Osteocyte (in vitro differentiated cells): Measurements from ENCODE around the gene ZFAND5. TPM values are rescaled to one million over a fixed set of nuclear protein-coding genes. Genes with fewer than 3 reads are reported as not detected.

Experiments used
- DNase-seq: peaks from one replicate; pipeline ENCODE4 v3.0.0; 2021; ENCODE audit warnings: mixed read lengths; ENCODE audit not compliant: unreplicated experiment; ENCODE audit errors: extremely low spot score
- H3K27ac Mint-ChIP-seq: one replicate; pipeline ENCODE4 v1.8.0; 2021; ENCODE audit warnings: mild to moderate bottlenecking, mixed read lengths; ENCODE audit not compliant: unreplicated experiment
- H3K27me3 Mint-ChIP-seq: one replicate; pipeline ENCODE4 v1.8.0; 2021; ENCODE audit warnings: mixed read lengths; ENCODE audit not compliant: unreplicated experiment
- H3K36me3 Mint-ChIP-seq: one replicate; pipeline ENCODE4 v1.8.0; 2021; ENCODE audit warnings: mixed read lengths; ENCODE audit not compliant: unreplicated experiment
- H3K4me1 Mint-ChIP-seq: one replicate; pipeline ENCODE4 v1.8.0; 2021; ENCODE audit warnings: mixed read lengths; ENCODE audit not compliant: unreplicated experiment
- H3K4me3 Mint-ChIP-seq: one replicate; pipeline ENCODE4 v1.8.0; 2021; ENCODE audit warnings: mild to moderate bottlenecking, moderate library complexity, mixed read lengths; ENCODE audit not compliant: unreplicated experiment
- H3K9me3 Mint-ChIP-seq: one replicate; pipeline ENCODE4 v1.8.0; 2021; ENCODE audit warnings: mixed read lengths; ENCODE audit not compliant: unreplicated experiment
- CTCF ChIP-seq: fragments of 200-600 bp; sonication (generic); IDR thresholded peaks from 2 replicates; pipeline ENCODE4 v1.5.0; 2021; ENCODE audit warnings: antibody characterized with exemption, mild to moderate bottlenecking, moderate library complexity
- total RNA-seq: library from RNA; stranded (reverse); gene quantifications from 2 replicates; pipeline ENCODE4 v1.2.1, GENCODE V29; 2021

Gene ZFAND5
- total RNA-seq, 1 donor from 2014 or later, result 233 TPM

DNA sequence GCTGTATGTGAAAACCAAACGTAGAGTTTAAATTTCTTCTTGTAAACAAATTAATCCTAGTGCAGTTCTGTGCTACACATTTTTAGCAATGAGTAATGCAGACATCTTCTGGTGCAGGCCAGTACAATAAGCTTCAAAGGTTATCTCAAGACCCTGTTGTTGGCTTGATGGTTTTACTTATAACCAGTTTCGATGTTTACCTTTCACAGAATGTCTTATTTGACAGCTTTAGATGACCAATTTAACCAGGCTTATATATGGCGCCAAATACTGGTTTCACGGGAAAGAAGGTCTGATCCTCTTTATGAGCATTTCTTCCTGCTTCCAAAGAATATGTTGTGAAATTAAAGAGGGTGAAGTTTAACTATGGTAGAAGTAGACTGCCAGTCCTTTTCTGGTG is 9.9 kb downstream of the ZFAND5 start:
- DNase-seq, result no peak
- no peaks in the 10 kb centered on the region for H3K9me3 Mint-ChIP-seq
- no peak overlapping the region for H3K4me3 Mint-ChIP-seq
- TF ChIP-seq CTCF, result no peak
- H3K27me3 Mint-ChIP-seq, result no peaks in the 10 kb centered on the region
- no peak overlapping the region for H3K27ac Mint-ChIP-seq
- peaks cover 55% of the 10 kb centered on the region for H3K4me1 Mint-ChIP-seq
- H3K36me3 Mint-ChIP-seq, result peaks cover 65% of the 10 kb centered on the region

DNA sequence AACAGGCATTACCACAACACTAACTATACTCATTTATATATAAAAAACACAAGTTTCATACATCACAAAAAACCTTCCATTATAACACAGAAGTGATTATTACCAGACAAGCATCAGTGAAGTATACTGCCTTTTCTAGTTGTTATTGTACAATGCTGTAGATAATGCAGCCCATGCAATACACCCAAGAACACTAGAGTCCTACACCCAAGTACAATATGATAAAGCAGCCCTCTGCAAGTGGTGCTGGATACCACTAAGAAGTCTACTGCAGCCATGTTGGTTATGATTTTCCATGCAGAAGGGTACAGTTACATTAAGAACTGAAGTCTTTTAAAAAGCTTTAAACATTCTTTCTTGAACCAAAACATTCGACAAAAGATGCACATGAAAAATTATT is 10.3 kb downstream of the ZFAND5 start:
- no peak for TF ChIP-seq CTCF
- peaks cover 51% of the 10 kb centered on the region for H3K4me1 Mint-ChIP-seq
- H3K27ac Mint-ChIP-seq, result no peak overlapping the region
- H3K27me3 Mint-ChIP-seq, result no peaks in the 10 kb centered on the region
- no peak for DNase-seq
- H3K4me3 Mint-ChIP-seq, result no peak overlapping the region
- H3K36me3 Mint-ChIP-seq, result peaks cover 60% of the 10 kb centered on the region
- no peaks in the 10 kb centered on the region for H3K9me3 Mint-ChIP-seq

- Mint-ChIP-seq H3K36me3 (peaks cover 49% of the 10 kb centered on the region), H3K27me3 (no peaks in the 10 kb centered on the region), H3K9me3 (no peaks in the 10 kb centered on the region), H3K4me1 (peaks cover 40% of the 10 kb centered on the region), H3K4me3 (no peak overlapping the region), H3K27ac (peak overlapping the region; percentile 47)
- no peak for TF ChIP-seq CTCF
- DNase-seq, result no peak
These were observed 11.4 kb downstream of the ZFAND5 start for GRCh38 chr9:72353455-72354116.

DNA sequence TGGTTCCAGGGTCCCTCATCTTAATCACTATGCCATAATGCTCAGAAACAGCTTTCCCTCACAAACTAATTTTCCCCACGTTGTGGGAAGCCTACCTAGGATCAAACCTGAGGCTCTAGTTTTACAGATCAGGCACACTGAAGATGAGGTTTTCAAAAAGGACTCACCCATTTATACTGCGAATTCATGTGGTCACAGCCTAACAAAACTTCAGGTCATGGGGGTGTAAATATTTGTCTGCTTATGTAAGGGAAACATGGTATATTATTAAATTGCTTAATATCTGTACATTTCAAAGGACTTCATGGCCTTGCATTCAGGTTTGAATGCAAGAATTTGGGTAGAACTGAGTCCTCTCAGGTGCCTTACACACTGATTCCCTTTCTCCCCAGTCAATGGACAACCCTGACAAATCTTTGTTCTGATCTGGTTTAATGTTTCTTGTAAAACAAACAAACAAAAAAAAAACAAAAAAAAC is 12.1 kb downstream of the ZFAND5 start:
- no peak overlapping the region for H3K4me3 Mint-ChIP-seq
- no peaks in the 10 kb centered on the region for H3K27me3 Mint-ChIP-seq
- no peaks in the 10 kb centered on the region for H3K9me3 Mint-ChIP-seq
- no peak for TF ChIP-seq CTCF
- no peak for DNase-seq
- H3K27ac Mint-ChIP-seq, result peak overlapping the region; percentile 47
- H3K36me3 Mint-ChIP-seq, result peaks cover 44% of the 10 kb centered on the region
- peaks cover 35% of the 10 kb centered on the region for H3K4me1 Mint-ChIP-seq

- H3K9me3 Mint-ChIP-seq, result no peaks in the 10 kb centered on the region
- H3K36me3 Mint-ChIP-seq, result peaks cover 33% of the 10 kb centered on the region
- peak overlapping the region; percentile 10 for H3K27ac Mint-ChIP-seq
- peaks cover 23% of the 10 kb centered on the region for H3K4me1 Mint-ChIP-seq
- no peak for TF ChIP-seq CTCF
- H3K27me3 Mint-ChIP-seq, result no peaks in the 10 kb centered on the region
- H3K4me3 Mint-ChIP-seq, result no peak overlapping the region
- DNase-seq, result no peak
These were observed 13.2 kb downstream of the ZFAND5 start for GRCh38 chr9:72351538-72352453.
